HG03378 (cell line): ENCODE data around the gene FAM131B.

ENCODE experiments used
- ATAC-seq: cut with Tn5 transposase; IDR thresholded peaks from one replicate; pipeline ENCODE4 v1.9.1; 2021; ENCODE audit warnings: mild to moderate bottlenecking, moderate library complexity; ENCODE audit not compliant: unreplicated experiment

The FAM131B gene

DNA sequence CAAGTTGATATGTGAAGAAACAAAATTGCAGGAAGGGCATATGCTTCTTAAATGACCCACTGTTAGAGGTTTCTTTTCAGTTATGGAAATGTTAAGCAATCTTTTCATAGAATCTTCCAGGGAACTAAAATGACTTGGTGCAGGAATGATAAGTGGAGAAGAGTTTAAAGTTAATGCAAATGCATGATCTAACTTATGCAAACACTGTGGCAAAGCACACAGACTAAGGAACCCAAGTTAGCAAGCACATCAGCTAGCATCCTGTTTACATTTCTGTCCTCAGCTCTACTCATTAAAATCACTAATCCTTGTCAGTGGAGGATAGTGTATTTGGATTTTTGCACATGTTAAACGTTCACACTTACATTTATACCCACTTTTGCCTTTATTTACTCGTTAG, 37.3 kb downstream of the FAM131B start:
- no peak for ATAC-seq

DNA sequence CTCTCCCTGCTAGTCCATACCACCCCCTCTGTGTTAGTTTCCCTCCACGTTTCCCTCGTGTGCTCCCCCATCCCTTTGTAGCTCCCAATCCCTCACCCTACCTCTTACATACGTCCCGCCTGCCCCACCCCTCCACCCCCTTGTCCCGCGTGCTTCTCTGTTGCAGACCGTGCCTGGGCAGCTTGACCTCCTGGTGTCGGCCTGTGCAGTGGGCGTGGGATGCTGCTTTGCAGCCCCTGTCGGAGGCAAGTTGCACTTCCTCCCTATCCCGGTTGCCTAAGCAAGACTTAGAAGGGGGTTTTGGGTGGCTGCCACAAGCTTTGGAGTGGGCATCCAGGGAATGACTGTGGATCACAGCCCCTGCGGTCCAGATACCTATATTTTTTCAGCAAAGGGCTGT, 38.9 kb downstream of the FAM131B start:
- ATAC-seq, result no peak

DNA sequence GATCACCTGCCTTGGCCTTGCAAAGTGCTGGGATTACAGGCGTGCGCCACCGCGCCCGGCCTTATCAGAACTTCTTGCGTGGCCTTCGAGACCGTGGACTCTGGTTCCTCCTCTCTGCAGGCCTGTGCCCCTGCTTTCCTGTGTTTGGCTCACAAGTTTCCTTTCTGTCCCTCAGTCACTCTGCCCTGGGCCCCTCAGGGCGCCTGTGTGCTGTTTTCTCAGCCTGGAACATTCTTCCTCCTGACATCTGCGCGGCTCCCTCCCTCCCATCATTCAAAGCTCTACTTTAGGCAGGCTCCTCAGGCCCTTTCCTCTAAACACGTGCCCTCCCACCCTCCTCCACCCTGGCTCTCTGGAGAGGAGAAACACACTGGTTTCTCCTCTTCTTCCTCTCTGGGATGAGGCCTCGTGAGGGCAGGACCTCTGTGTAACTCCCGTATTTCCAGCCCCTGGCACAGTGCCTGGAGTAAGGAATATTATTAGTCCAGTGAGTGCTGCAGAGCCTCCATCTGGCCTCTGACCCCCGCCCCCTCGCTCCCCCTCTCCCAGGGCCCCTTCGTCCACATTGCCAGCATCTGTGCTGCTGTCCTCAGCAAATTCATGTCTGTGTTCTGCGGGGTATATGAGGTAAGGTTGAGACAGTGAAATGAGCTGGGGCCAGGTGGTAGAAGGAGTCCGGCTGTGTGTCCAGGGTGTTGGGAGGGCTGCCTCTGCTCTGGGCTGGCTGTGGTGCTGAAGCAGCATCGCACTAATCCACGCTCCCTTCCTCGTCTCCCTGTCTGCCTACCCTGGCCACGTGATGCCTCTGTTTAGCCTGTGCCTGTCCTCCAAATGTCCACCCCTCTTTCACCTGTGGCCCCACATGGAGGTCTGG, 39.5 kb downstream of the FAM131B start:
- ATAC-seq, result no peak

DNA sequence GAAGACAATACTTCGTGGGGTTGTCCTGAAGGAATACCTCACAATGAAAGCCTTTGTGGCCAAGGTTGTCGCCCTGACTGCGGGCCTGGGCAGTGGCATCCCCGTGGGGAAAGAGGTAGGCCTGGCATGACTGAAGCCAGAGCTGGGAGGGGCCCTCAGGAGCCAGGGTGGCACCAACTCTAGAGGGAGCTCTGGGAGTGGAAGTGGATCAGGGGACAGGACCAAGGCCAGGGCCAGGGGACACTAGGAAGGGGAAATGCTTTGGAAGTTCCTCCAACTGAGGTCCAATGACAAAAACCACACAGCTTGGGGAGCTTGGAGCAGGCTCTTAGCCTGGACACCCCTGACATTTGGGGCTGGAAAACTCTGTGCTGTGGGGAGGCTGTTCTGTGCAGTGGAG, 40.8 kb downstream of the FAM131B start:
- ATAC-seq, result no peak

DNA sequence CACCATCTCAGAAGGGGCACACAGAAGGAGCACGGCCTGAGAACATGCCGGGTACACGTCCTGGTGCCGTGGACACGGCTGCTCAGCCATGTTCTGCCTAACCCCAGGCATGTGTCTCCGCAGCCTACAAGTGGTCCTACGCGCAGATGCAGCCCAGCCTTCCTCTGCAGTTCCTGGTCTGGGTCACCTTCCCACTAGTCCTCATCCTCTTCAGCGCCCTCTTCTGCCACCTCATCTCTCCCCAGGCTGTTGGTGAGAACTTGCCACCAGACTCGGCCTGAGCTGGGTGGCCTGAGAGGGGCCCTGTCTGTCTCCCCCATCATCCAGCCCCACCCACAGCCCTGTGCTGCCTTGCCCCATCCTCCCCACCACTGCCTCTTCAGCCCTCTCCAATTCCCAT, 41.3 kb downstream of the FAM131B start:
- ATAC-seq, result no peak

DNA sequence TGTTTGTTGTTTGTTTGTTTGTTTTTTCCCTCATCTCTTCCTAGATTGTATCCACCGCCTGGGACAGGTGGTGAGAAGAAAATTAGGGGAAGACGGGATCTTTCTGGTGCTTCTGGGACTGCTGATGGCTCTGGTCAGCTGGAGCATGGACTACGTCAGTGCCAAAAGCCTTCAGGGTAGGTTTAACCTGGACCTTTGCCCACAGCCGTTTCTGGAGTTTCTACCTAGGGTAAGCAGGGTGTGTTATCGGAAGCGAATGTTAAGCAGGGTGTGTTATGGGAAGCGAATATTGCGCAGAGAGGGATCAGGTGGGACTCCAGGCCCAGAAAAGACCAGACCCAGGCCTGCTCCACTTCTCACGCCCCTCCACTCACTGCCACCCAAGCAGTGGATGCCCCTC, 41.9 kb downstream of the FAM131B start:
- no peak for ATAC-seq

DNA sequence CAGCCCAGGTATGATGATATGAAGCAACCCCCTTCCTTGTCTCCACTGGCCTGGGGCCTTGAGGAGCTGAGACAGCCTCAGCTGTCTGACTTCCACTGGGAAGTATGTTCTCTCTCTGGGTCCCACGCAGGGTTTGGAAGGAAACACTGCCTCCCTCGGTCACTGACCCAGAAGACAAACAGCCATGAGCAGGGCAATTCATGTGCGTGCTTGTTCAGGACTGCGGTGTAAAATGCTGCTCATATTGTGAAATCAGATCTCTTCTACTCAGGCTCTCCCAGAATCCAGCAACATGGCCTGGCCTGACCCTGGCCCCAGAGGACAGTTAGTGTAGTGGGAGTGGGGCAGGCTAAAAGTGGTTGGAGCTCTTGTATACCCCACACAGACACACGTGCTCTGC, 43.9 kb downstream of the FAM131B start:
- ATAC-seq, result no peak

DNA sequence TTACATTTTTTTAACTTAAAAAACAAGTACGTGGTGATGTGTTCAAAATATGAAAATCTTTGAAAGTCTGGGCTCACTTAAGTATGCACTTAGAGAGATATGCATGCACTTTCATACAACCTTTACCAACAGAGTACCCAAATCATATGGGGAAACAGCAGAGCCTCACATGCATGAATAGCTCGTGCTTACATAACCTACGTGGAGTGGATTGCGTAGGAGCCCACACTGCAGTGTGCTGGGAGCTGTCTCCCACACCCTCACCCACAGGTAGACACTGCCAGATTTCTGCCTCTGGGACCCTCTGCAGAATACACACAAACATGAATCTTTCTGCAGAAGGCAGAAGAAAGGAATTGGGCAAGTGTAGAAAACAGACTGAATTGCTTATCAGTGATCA, 46.0 kb downstream of the FAM131B start:
- no peak for ATAC-seq

DNA sequence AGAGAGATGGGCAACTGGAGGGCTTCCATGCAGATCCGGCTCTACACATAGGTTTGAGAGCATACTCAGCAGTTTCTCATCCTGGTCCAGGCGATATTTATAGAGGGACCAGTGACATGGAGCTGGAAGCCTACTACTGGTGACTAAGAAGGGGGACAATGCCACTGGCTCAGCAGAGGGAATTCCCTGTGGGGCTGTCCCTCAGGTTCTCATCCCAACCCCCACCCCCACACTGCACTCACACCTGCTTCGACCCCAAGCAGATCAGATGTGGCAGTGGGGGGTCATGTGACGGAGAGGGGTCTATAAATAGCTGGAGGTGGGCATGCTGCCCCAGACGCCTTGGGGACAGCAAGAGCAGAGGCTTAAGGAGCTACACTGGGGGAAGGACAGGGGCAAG, 46.7 kb downstream of the FAM131B start, which contains the start of gene CLCN1:
CLCN1 (plus strand) TSS at position 336 of the 400 bp plus-strand sequence. CDS start 102 bp downstream, outside the sequence.
- no peak for ATAC-seq

DNA sequence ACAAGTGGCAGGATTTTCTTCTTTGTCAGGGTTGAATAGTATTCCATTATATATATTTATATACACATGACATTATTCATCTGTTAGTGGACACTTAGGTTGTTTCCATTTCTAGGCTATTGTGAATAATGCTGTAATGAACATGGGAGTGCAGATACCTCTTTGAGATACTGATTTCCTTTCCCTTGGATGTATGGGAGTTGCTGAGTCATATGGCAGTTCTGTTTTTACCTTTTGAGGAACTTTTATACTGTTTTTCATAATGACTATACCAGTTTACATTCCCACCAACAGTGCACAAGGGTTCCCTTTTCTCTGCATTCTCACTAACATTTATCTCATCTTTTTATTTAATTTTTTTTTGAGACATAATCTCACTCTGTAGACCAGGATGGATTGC, 48.4 kb downstream of the FAM131B start:
- no peak for ATAC-seq

DNA sequence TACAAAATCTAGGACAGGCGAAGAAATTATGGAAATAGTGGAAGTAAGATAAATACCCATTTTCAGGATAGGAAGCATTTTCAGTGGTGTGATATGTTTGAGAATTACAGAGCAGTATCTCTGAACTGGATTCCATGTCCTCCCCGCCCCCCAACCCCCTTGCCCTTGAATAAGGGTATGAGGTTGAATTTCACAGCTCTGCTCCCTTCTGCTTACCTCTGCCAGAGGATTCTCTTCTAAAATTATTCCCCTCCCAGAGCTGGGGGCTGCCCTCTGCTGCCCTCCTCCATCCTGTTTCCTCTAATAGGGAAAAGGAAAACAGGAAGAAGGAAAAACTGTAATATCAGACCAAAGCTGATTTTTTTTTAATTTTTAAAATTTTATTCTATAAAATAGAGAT, 53.9 kb downstream of the FAM131B start:
- ATAC-seq, result no peak

DNA sequence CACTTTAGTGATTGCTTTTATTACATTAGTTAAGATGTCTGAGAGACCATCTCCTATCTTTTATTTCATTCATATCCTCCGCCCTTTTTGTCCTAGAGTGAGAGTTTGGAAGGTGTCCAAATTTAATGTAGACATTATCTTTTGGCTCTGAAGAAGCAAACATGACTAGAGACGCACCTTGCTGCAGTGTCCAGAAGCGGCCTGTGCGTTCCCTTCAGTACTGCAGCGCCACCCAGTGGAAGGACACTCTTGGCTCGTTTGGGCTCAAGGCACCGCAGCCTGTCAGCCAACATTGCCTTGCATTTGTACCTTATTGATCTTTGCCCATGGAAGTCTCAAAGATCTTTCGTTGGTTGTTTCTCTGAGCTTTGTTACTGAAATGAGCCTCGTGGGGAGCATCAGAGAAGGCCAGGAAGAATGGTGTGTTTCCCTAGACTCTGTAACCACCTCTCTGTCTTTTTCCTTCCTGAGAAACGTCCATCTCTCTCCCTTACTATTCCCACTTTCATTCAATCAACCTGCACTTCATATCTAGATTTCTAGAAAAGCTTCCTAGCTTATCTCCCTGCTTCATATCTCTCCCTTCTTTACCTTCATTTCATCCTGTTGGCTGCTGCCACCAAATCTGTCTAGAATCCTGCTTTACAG, 57.0 kb downstream of the FAM131B start:
- no peak for ATAC-seq

DNA sequence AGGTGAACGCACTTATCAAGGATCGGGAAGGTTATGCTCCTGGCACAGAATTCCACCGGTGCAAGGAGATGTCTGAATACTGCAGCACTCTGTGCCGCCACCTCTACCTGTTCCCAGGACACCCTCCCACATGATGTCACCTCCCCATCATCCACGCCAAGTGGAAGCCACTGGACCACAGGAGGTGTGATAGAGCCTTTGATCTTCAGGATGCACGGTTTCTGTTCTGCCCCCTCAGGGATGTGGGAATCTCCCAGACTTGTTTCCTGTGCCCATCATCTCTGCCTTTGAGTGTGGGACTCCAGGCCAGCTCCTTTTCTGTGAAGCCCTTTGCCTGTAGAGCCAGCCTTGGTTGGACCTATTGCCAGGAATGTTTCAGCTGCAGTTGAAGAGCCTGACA, 57.6 kb downstream of the FAM131B start:
- no peak for ATAC-seq

DNA sequence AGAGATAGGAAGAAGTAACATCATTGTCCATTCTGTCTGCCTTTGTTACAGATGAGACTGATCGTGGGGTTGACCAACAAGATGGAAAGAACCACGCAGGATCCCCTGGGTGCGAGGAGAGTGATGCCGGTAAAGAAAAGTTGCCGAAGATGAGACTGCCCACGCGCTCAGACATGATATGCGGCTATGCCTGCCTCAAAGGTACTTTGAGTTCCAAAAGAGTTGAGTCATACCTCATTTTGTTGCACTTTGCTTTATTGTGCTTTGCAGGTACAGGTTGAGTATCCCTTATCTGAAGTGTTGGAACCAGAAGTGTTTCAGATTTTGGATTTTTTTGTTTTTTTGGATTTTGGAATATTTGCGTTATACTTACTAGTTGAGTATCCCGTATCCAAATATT, 58.8 kb downstream of the FAM131B start:
- no peak for ATAC-seq
